IMR-90 (cell line): Measurements from ENCODE around the gene IGF2. TPM values are rescaled to one million over a fixed set of nuclear protein-coding genes. Genes with fewer than 3 reads are reported as not detected.

Experiments used
- ATAC-seq: fragments of 200-7000 bp; cut with Tn5 transposase; 2 replicates; pipeline ENCODE4 v1.9.1; 2020; ENCODE audit warnings: low read depth, mild to moderate bottlenecking, moderate library complexity
- BruUV-seq: library from RNA; stranded (reverse); fragments of 400-500 nt; replicated peaks from 2 replicates; lab custom pipeline; 2021; lab: Mats Ljungman, UMichigan
- CTCF ChIA-PET: fragments of 300-600 bp; formaldehyde crosslinking; extraction: SDS; loops from one replicate; lab custom pipeline; 2021; ENCODE audit warnings: antibody characterized with exemption; lab: Yijun Ruan, JAX
- POLR2A ChIA-PET: fragments of 300-600 bp; sonication (Branson Sonifier 250); formaldehyde crosslinking; loops from one replicate; lab custom pipeline; 2022; ENCODE audit warnings: antibody characterized with exemption; ENCODE audit not compliant: unreplicated experiment; lab: Charles Lee
- DNase-seq: peaks from one replicate; pipeline ENCODE4 v3.0.0; 2013
- H2AFZ ChIP-seq: replicated peaks from 2 replicates; pipeline ENCODE3; 2013; ENCODE audit warnings: low read length, mild to moderate bottlenecking; ENCODE audit not compliant: poor library complexity
- H2AK5ac ChIP-seq: 2 replicates; pipeline ENCODE4 v1.6.1; 2013; ENCODE audit warnings: low read depth, low read length, inconsistent platforms
- H2AK9ac ChIP-seq: replicated peaks from 2 replicates; pipeline ENCODE3; 2013; ENCODE audit warnings: mild to moderate bottlenecking, low read depth, low read length, moderate library complexity; ENCODE audit not compliant: poor library complexity
- H2BK120ac ChIP-seq: 2 replicates; pipeline ENCODE4 v1.6.1; 2013; ENCODE audit warnings: low read depth, low read length, inconsistent platforms
- H2BK15ac ChIP-seq: 3 replicates; pipeline ENCODE4 v1.6.1; 2013; ENCODE audit warnings: low read depth, low read length, inconsistent platforms
- H2BK20ac ChIP-seq: 2 replicates; pipeline ENCODE4 v1.6.1; 2013; ENCODE audit warnings: low read depth, mild to moderate bottlenecking, inconsistent platforms, low read length, moderate library complexity
- H2BK5ac ChIP-seq: 2 replicates; pipeline ENCODE4 v1.6.1; 2013; ENCODE audit warnings: mild to moderate bottlenecking, low read depth, low read length, inconsistent platforms; ENCODE audit not compliant: poor library complexity, severe bottlenecking
- H3K14ac ChIP-seq: replicated peaks from 2 replicates; pipeline ENCODE4 v1.6.1; 2013; ENCODE audit warnings: low read depth, low read length, inconsistent platforms
- H3K18ac ChIP-seq: 2 replicates; pipeline ENCODE4 v1.6.1; 2013; ENCODE audit warnings: low read depth, low read length, control low read depth
- H3K23ac ChIP-seq: 2 replicates; pipeline ENCODE4 v1.6.1; 2013; ENCODE audit warnings: low read depth, low read length, inconsistent platforms
- H3K27ac ChIP-seq: 2 replicates; pipeline ENCODE4 v1.5.1; 2013; ENCODE audit warnings: mild to moderate bottlenecking, control low read depth, low read length; ENCODE audit not compliant: insufficient read depth
- H3K27me3 ChIP-seq: 2 replicates; pipeline ENCODE4 v1.6.1; 2013; ENCODE audit warnings: low read length; ENCODE audit not compliant: control insufficient read depth, insufficient read depth
- H3K36me3 ChIP-seq: 2 replicates; pipeline ENCODE4 v1.6.1; 2013; ENCODE audit warnings: low read length, mixed read lengths; ENCODE audit not compliant: control insufficient read depth, insufficient read depth
- H3K4ac ChIP-seq: 2 replicates; pipeline ENCODE4 v1.6.1; 2013; ENCODE audit warnings: low read depth, low read length, inconsistent platforms
- H3K4me1 ChIP-seq: 2 replicates; pipeline ENCODE4 v1.6.1; 2013; ENCODE audit warnings: low read length, mixed read lengths; ENCODE audit not compliant: control insufficient read depth, insufficient read depth
- H3K4me2 ChIP-seq: 2 replicates; pipeline ENCODE4 v1.6.1; 2013; ENCODE audit warnings: low read depth, mild to moderate bottlenecking, control low read depth, low read length, moderate library complexity
- H3K4me3 ChIP-seq: 2 replicates; pipeline ENCODE4 v1.5.1; 2013; ENCODE audit warnings: low read depth, mild to moderate bottlenecking, control low read depth, low read length, moderate library complexity; ENCODE audit not compliant: insufficient read depth
- H3K56ac ChIP-seq: 2 replicates; pipeline ENCODE4 v1.6.1; 2013; ENCODE audit warnings: low read length, inconsistent platforms; ENCODE audit not compliant: insufficient read depth; ENCODE audit errors: extremely low read depth
- H3K79me1 ChIP-seq, 2 experiments: 2 replicates each; pipeline ENCODE4 v1.6.1; 2013; ENCODE audit warnings: low read length in 2 of 2, inconsistent platforms in 1 of 2, low read depth in 1 of 2
- H3K9ac ChIP-seq: 2 replicates; pipeline ENCODE4 v1.6.1; 2013; ENCODE audit warnings: low read depth, low read length, control low read depth
- H3K9me1 ChIP-seq: 2 replicates; pipeline ENCODE4 v1.6.1; 2013; ENCODE audit warnings: low read length, inconsistent platforms; ENCODE audit not compliant: insufficient read depth
- H3K9me3 ChIP-seq: 2 replicates; pipeline ENCODE4 v1.6.1; 2013; ENCODE audit warnings: low read length; ENCODE audit not compliant: control insufficient read depth, insufficient read depth
- H4K20me1 ChIP-seq: 2 replicates; pipeline ENCODE4 v1.6.1; 2013; ENCODE audit warnings: low read length, inconsistent platforms; ENCODE audit not compliant: insufficient read depth
- H4K5ac ChIP-seq: 2 replicates; pipeline ENCODE4 v1.6.1; 2013; ENCODE audit warnings: mild to moderate bottlenecking, low read depth, low read length, control low read depth
- H4K8ac ChIP-seq, 2 experiments: 2 replicates each; pipeline ENCODE4 v1.6.1; 2013; ENCODE audit warnings: low read depth in 2 of 2, low read length in 2 of 2, control low read depth in 1 of 2, inconsistent platforms in 1 of 2
- H4K91ac ChIP-seq: 2 replicates; pipeline ENCODE4 v1.6.1; 2013; ENCODE audit warnings: low read depth, low read length, inconsistent platforms; ENCODE audit not compliant: insufficient read depth
- CEBPB ChIP-seq: IDR thresholded peaks from 2 replicates; pipeline ENCODE4 v1.6.1; 2012; ENCODE audit warnings: low read depth, low read length, improper control_type of control experiment
- MAFK ChIP-seq: IDR thresholded peaks from 2 replicates; pipeline ENCODE4 v1.6.1; 2012; ENCODE audit warnings: low read depth, low read length, improper control_type of control experiment
- RCOR1 ChIP-seq: IDR thresholded peaks from 2 replicates; pipeline ENCODE4 v1.6.1; 2012; ENCODE audit warnings: mild to moderate bottlenecking, low read length, improper control_type of control experiment; ENCODE audit not compliant: insufficient replicate concordance
- WGBS, 2 experiments: methylation state at CpG; one replicate each; pipeline versions ENCODE4 v1.1.5 to v1.1.7; 2013; ENCODE audit warnings: missing lambda C conversion rate in 2 of 2; ENCODE audit not compliant: insufficient read length in 1 of 2; ENCODE audit errors: extremely low coverage in 2 of 2; 5-methylcytosine and 5-hydroxymethylcytosine counted together
- dilution Hi-C: fragments of 300-500 bp; cut with HindIII; formaldehyde crosslinking; loops from one replicate; pipeline ENCODE4 v1.14.3; 2018; ENCODE audit warnings: low sequenced_read_pairs; ENCODE audit not compliant: unreplicated experiment
- in situ Hi-C: fragments of 300-500 bp; cut with MboI; formaldehyde crosslinking; loops from 3 replicates; pipeline ENCODE4 v1.14.3; 2019; ENCODE audit warnings: low sequenced_read_pairs, inconsistent platforms, mixed read lengths
- intact Hi-C: fragments of 100-400 bp; cut with micrococcal nuclease; formaldehyde crosslinking; loops from 2 replicates; pipeline ENCODE4 v1.10.0; 2022
- polyA plus RNA-seq, 3 experiments: library from polyadenylated mRNA; depleted of rRNA; stranded (reverse); fragments of >200 nt; gene quantifications; 2 replicates each; pipeline ENCODE4 v1.2.3, GENCODE V29; 2012; ENCODE audit warnings: low replicate concordance in 1 of 3
- total RNA-seq: library from RNA; depleted of rRNA; stranded (reverse); fragments of >200 nt; gene quantifications from 2 replicates; pipeline ENCODE4 v1.2.3, GENCODE V29; 2012

IGF2 gene
- total and polyA plus RNA-seq, 2 of the 4 experiments (the other 2 are of a cell fraction), result 2.3 to 21.8 TPM

- dilution Hi-C loops (no loop called here), in situ Hi-C loops (no loop called here), intact Hi-C loops (no loop called here)
- Histone ChIP-seq H4K20me1 (no peaks in the 10 kb centered on the region), H2BK15ac (no peak overlapping the region), H3K14ac (no peak overlapping the region), H3K79me1 (peaks cover 0 to 13% of the 10 kb centered on the region in 2 experiments; a peak in 2 of 4 replicates), H4K8ac (no peak overlapping the region), H2BK120ac (0 out of 2 replicates have a peak overlapping the region, but pooled peaks have one; percentile 13), H3K56ac (no peak overlapping the region), H3K9me1 (peaks cover 17% of the 10 kb centered on the region), H3K9me3 (peaks cover 6% of the 10 kb centered on the region), H3K4me3 (no peak overlapping the region), H4K5ac (no peak overlapping the region), H3K18ac (no peak overlapping the region), H4K91ac (no peak overlapping the region), H2AFZ (peak overlapping the region; percentile 38), H3K4me2 (no peak overlapping the region), H2BK5ac (no peak overlapping the region), H3K36me3 (no peaks in the 10 kb centered on the region), H2BK20ac (peak overlapping the region; percentile 12; the same call in 1 of the 2 replicates), H2AK9ac (no peak overlapping the region), H3K4ac (peak overlapping the region; percentile 29; the same call in 1 of the 2 replicates), H3K27me3 (no peaks in the 10 kb centered on the region), H2AK5ac (no peak overlapping the region), H3K9ac (no peak overlapping the region), H3K4me1 (peaks cover 16% of the 10 kb centered on the region), H3K23ac (no peak overlapping the region), H3K27ac (no peak overlapping the region)
- ATAC-seq (no peak), DNase-seq (no peak)
- WGBS, 2 experiments, result 94% methylated on average over 9 of the region's 18 CpGs; no CpG with 5 or more reads in 1 of the 2 experiments
- TF ChIP-seq MAFK (no peak), RCOR1 (no peak), CEBPB (no peak)
- ChIA-PET POLR2A (no interaction called here), CTCF (no interaction called here)
- BruUV-seq, result no TSS peak
Measured at GRCh38 chr11:2091786-2092463, 47.3 kb downstream of the IGF2 start.
